ENCODE results near the gene DBNL. TPM values are rescaled to one million over a fixed set of nuclear protein-coding genes. Genes with fewer than 3 reads are reported as not detected.

DBNL gene
- total RNA-seq, 2 donors from 2014 or later = 81.4 to 106 TPM

DNA sequence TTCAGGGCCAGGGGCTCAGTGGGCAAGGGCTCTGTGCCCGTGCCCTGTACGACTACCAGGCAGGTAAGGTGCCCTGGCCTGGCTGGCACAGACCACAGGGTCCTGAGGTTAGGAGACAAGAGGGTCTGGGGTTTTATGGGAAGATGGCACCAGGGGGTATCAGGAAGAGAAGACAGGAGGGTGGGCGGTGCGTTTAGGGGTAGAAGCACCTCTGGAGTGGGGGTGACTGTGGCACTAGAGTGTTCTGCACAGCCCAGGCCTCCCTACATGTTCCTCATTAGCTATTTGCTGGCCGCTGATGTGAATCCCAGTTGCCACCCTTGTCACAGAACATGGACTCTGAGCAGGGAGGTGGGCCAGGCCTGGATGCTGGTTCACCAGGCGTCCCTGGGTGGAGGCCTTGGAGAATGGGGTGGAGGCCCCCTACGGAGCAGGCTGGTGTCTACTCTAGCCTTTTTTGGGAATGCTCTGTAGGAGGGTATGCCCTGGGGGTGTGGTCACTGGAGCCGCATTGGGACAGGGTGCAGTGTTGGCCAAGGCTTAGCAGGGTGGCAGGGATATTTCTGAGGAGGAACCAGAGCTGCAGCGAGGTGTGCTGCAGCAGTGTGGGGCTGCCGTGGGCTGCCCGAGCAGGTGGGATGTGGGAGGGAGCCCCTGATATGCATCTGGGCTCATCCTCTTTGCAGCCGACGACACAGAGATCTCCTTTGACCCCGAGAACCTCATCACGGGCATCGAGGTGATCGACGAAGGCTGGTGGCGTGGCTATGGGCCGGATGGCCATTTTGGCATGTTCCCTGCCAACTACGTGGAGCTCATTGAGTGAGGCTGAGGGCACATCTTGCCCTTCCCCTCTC, 15.8 kb downstream of the DBNL start:
- Histone ChIP-seq H3K36me3 (peaks cover 26% of the 10 kb centered on the region), H3K9ac (ENCODE audit: low read depth in 2 of 2, low read length in 2 of 2) (no peak overlapping the region), H3K4me1 (no peaks in the 10 kb centered on the region), H3K9me3 (no peaks in the 10 kb centered on the region), H3K27ac (no peak overlapping the region), H3K27me3 (no peaks in the 10 kb centered on the region), H3K4me3 (no peak overlapping the region)
- TF ChIP-seq, protein P1, sequence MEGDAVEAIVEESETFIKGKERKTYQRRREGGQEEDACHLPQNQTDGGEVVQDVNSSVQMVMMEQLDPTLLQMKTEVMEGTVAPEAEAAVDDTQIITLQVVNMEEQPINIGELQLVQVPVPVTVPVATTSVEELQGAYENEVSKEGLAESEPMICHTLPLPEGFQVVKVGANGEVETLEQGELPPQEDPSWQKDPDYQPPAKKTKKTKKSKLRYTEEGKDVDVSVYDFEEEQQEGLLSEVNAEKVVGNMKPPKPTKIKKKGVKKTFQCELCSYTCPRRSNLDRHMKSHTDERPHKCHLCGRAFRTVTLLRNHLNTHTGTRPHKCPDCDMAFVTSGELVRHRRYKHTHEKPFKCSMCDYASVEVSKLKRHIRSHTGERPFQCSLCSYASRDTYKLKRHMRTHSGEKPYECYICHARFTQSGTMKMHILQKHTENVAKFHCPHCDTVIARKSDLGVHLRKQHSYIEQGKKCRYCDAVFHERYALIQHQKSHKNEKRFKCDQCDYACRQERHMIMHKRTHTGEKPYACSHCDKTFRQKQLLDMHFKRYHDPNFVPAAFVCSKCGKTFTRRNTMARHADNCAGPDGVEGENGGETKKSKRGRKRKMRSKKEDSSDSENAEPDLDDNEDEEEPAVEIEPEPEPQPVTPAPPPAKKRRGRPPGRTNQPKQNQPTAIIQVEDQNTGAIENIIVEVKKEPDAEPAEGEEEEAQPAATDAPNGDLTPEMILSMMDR (IDR thresholded peaks at IDR 0.05) = no peak
- intact Hi-C loops (cut with DNase I) = no loop called here
- no peak for DNase-seq

DNA sequence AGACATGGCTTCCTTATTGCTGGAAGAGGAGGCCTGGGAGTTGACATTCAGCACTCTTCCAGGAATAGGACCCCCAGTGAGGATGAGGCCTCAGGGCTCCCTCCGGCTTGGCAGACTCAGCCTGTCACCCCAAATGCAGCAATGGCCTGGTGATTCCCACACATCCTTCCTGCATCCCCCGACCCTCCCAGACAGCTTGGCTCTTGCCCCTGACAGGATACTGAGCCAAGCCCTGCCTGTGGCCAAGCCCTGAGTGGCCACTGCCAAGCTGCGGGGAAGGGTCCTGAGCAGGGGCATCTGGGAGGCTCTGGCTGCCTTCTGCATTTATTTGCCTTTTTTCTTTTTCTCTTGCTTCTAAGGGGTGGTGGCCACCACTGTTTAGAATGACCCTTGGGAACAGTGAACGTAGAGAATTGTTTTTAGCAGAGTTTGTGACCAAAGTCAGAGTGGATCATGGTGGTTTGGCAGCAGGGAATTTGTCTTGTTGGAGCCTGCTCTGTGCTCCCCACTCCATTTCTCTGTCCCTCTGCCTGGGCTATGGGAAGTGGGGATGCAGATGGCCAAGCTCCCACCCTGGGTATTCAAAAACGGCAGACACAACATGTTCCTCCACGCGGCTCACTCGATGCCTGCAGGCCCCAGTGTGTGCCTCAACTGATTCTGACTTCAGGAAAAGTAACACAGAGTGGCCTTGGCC, 16.6 kb downstream of the DBNL start:
- Histone ChIP-seq H3K9ac (ENCODE audit: low read depth in 2 of 2, low read length in 2 of 2) (no peak overlapping the region), H3K36me3 (peaks cover 26% of the 10 kb centered on the region), H3K4me1 (no peaks in the 10 kb centered on the region), H3K4me3 (no peak overlapping the region), H3K27me3 (no peaks in the 10 kb centered on the region), H3K27ac (no peak overlapping the region), H3K9me3 (no peaks in the 10 kb centered on the region)
- no peak for DNase-seq
- TF ChIP-seq, protein P1 (IDR thresholded peaks at IDR 0.05) = no peak
- intact Hi-C loops (cut with DNase I) = no loop called here

DNA sequence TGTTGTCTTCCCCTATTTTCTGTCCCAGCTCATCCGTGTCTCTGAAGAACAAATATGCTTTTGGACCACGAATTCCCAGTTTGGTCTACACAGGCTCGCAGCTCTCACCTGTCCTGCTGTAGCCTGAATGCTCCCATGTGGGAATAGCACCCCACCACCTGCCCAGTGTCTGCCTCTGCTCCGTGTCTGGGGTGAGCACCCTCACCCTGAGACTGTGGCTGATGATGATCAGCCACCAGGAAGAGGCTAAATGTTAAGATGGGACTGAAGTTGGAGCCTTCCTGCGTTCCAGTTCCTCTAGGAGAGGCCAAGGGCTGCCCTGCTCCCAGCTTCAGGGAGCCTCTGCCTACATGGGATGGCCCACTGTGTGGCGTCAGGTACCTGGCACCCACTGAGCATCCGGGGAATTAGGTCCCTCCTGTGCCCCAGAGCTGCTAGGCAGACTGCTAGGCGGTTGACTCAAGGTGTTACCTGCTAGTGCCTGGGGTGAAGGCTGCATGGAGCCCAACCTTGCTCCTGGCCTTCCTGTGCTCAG, 17.2 kb downstream of the DBNL start:
- Histone ChIP-seq H3K4me1 (no peaks in the 10 kb centered on the region), H3K9ac (ENCODE audit: low read depth in 2 of 2, low read length in 2 of 2) (no peak overlapping the region), H3K27me3 (no peaks in the 10 kb centered on the region), H3K36me3 (peaks cover 25% of the 10 kb centered on the region), H3K4me3 (no peak overlapping the region), H3K9me3 (no peaks in the 10 kb centered on the region), H3K27ac (no peak overlapping the region)
- no peak for DNase-seq
- TF ChIP-seq, protein P1 (IDR thresholded peaks at IDR 0.05) = no peak
- intact Hi-C loops (cut with DNase I) = no loop called here

DNA sequence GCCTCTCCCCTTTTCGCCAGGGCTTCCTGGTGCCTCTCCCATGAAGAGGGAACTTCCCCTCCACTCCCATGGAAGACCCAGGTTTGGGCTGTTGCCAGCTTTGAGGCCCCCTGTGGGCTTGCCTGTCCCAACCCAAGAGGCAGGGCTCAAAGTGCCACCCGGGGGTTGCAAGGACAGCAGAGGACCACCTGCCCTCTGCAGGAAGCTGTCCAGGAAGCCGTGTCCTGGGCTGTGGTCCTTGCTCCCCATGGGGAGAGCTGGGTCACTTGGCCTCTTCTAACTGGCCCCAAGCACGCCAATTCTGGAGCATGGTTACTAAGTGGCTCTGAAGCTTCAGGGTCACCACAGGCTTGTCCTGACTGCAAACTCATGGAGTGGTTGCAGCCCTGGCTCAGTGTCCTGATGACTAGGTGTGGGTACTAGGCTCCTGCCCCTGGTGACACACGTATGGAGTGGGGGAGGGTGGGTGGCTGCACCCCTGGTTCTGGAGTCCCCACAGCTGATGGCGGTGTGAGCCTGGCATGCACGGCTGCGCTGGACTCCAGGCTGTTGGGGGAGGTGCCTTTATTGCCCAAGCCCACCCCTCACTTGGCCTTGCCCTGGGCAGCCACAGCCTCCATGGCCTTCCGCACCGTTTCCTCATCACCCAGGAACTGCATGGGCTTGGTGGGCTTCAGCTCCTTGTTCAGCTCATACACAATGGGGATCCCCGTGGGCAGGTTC, 17.8 kb downstream of the DBNL start:
- H3K27ac ChIP-seq = no peak overlapping the region
- intact Hi-C loops (cut with DNase I) = no loop called here
- no peak for DNase-seq
- no peaks in the 10 kb centered on the region for H3K27me3 ChIP-seq
- H3K9ac ChIP-seq (ENCODE audit: low read depth in 2 of 2, low read length in 2 of 2) = no peak overlapping the region
- no peak overlapping the region for H3K4me3 ChIP-seq
- peaks cover 19% of the 10 kb centered on the region for H3K36me3 ChIP-seq
- no peaks in the 10 kb centered on the region for H3K9me3 ChIP-seq
- no peaks in the 10 kb centered on the region for H3K4me1 ChIP-seq
- TF ChIP-seq, protein P1 (IDR thresholded peaks at IDR 0.05) = no peak

DNA sequence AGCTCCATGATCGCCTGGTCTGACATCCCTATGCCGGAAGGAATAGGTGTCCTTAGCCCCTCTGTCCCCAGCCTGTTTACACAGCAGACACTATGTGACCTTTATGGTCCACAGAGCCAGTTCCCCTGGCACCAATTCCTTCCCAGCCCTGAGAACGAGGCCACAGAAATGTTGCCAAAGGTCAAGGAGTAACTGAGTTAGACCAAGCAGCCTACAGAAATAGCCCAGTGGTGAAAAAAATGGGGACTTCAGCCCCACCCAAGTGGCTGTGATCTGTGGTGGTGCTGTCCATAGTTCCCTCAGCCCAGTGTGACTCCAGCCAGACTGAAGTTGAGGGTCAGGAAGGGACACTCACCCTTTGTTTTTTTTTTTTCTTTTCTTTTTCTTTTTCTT, 18.4 kb downstream of the DBNL start:
- TF ChIP-seq, protein P1 (IDR thresholded peaks at IDR 0.05) = no peak
- intact Hi-C loops (cut with DNase I) = no loop called here
- no peaks in the 10 kb centered on the region for H3K4me1 ChIP-seq
- H3K27me3 ChIP-seq = no peaks in the 10 kb centered on the region
- H3K36me3 ChIP-seq = peaks cover 14% of the 10 kb centered on the region
- DNase-seq = no peak
- H3K9me3 ChIP-seq = no peaks in the 10 kb centered on the region
- no peak overlapping the region for H3K9ac ChIP-seq (ENCODE audit: low read depth in 2 of 2, low read length in 2 of 2)
- no peak overlapping the region for H3K4me3 ChIP-seq
- H3K27ac ChIP-seq = no peak overlapping the region
